Thyroid gland (tissue), 4 donors: Measurements from ENCODE around the gene SLC5A8.

Experiments used
- POLR2A ChIP-seq, 2 donors: fragments of 450-650 bp; IDR thresholded peaks; one replicate each; pipeline ENCODE4 v1.6.1; 2017; ENCODE audit warnings: antibody characterized with exemption in 2 of 2, mild to moderate bottlenecking in 2 of 2, moderate library complexity in 1 of 2
- TF ChIP-seq, protein P1 (sequence below), 6 experiments: fragments of 200-600 bp in 3 of 6; fragments of 450-650 bp in 3 of 6; sonication (generic) in 3 of 6; IDR thresholded peaks; one replicate each; pipeline ENCODE4 v1.5.1; 2016 to 2019; ENCODE audit warnings: antibody characterized with exemption in 6 of 6, mild to moderate bottlenecking in 2 of 6, inconsistent platforms in 1 of 6, moderate library complexity in 1 of 6

DNA sequence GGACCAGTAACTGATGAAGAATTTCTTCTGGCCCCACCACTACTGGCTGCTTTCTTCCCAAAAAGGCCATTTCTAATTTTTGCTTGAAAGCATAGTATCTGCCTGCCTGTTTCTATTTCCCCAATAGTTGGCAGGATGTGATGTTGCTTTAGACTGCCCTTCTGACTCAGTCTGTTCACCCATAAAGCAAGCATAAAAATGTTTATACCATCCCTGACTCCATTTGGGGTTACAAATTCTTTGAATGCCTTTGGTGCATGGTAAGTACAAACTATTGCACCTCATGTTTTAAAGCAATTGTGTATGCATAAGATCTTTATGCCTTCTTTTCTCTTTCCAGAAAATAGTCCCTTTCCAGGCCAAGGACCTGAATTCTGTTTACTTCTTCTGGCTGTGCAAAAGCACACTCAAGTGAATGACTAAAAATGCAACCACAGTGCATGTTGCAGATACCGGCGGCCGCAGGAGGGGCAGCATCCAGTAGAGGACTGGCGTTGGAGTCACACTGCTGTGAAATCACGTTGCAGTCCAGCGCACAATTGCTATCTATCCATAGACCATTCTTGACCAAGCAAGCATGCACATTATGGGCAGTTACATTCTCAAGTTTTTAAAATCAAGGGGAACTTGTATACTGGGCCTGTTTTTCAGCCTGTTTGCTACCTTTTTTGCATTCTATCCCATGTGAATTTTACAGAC is 82.4 kb downstream of the SLC5A8 start:
- no peak for TF ChIP-seq POLR2A (IDR thresholded peaks at IDR 0.05)
- TF ChIP-seq, protein P1, sequence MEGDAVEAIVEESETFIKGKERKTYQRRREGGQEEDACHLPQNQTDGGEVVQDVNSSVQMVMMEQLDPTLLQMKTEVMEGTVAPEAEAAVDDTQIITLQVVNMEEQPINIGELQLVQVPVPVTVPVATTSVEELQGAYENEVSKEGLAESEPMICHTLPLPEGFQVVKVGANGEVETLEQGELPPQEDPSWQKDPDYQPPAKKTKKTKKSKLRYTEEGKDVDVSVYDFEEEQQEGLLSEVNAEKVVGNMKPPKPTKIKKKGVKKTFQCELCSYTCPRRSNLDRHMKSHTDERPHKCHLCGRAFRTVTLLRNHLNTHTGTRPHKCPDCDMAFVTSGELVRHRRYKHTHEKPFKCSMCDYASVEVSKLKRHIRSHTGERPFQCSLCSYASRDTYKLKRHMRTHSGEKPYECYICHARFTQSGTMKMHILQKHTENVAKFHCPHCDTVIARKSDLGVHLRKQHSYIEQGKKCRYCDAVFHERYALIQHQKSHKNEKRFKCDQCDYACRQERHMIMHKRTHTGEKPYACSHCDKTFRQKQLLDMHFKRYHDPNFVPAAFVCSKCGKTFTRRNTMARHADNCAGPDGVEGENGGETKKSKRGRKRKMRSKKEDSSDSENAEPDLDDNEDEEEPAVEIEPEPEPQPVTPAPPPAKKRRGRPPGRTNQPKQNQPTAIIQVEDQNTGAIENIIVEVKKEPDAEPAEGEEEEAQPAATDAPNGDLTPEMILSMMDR (IDR thresholded peaks at IDR 0.05) = no peak
